ENCODE results near the gene SLC6A18. TPM values are rescaled to one million over a fixed set of nuclear protein-coding genes. Genes with fewer than 3 reads are reported as not detected.

Gene SLC6A18
- total RNA-seq, 1 donor from 2014 or later, result not detected

Other genes with a start within 250 kb of the SLC6A18 start
- 3.3 and 4.0 TPM in 2 replicates for gene NKD2, start 216.6 kb upstream of the SLC6A18 start, total RNA-seq
- 32.1 and 33.4 TPM in 2 replicates for gene SLC12A7, start 113.3 kb upstream of the SLC6A18 start, total RNA-seq
- not detected in 2 replicates for gene SLC6A19, start 23.8 kb upstream of the SLC6A18 start, total RNA-seq
- gene TERT, start 69.7 kb downstream of the SLC6A18 start, total RNA-seq, result 10.1 and 16.8 TPM in 2 replicates
- gene CLPTM1L, start 119.7 kb downstream of the SLC6A18 start, total RNA-seq, result 113 and 114 TPM in 2 replicates
- not detected in 2 replicates for gene SLC6A3, start 220.1 kb downstream of the SLC6A18 start, total RNA-seq

All from activated CD4-positive, alpha-beta T cell treated with anti-CD3 and anti-CD28 coated beads, Interleukin-2, amount 10 ng/mL, durations not matched to agents 24 days and 14 days (primary cell).